ENCODE measurements around the gene CPA4.
"Not testable (repeated sequence)": the region's sequence is repeated elsewhere in the genome, so short reads cannot be mapped to it uniquely, and the experiment has no call there.

CPA4 gene

GRCh38 chr7:130292682-130293257, at the start of gene CPA4:
TSS of gene CPA4 (plus strand) at chr7:130293161. CDS start at chr7:130293181, 20 bp downstream.
- no peak for DNase-seq (ENCODE audit: low read depth in 1 of 2, low spot score in 1 of 2)

- DNase-seq (ENCODE audit: low read depth in 1 of 2, low spot score in 1 of 2) = not testable (repeated sequence)
These were observed 49.5 kb upstream of the CPA4 start for GRCh38 chr7:130243486-130243885.

GRCh38 chr7:130246491-130246890, 46.5 kb upstream of the CPA4 start:
- not testable (repeated sequence) for DNase-seq (ENCODE audit: low read depth in 1 of 2, low spot score in 1 of 2)

GRCh38 chr7:130248842-130249241, 44.1 kb upstream of the CPA4 start:
- DNase-seq (ENCODE audit: low read depth in 1 of 2, low spot score in 1 of 2) = not testable (repeated sequence)

GRCh38 chr7:130249626-130250025, 43.3 kb upstream of the CPA4 start:
- DNase-seq (ENCODE audit: low read depth in 1 of 2, low spot score in 1 of 2) = not testable (repeated sequence)

GRCh38 chr7:130254555-130254954, 38.4 kb upstream of the CPA4 start:
- DNase-seq (ENCODE audit: low read depth in 1 of 2, low spot score in 1 of 2) = no peak

- no peak for DNase-seq (ENCODE audit: low read depth in 1 of 2, low spot score in 1 of 2)
These were observed 36.3 kb upstream of the CPA4 start for GRCh38 chr7:130256704-130257103.

GRCh38 chr7:130258494-130259078, 34.4 kb upstream of the CPA4 start:
- no peak for DNase-seq (ENCODE audit: low read depth in 1 of 2, low spot score in 1 of 2)

- DNase-seq (ENCODE audit: low read depth in 1 of 2, low spot score in 1 of 2) = no peak
These were observed 30.5 kb upstream of the CPA4 start for GRCh38 chr7:130262448-130262847.

- DNase-seq (ENCODE audit: low read depth in 1 of 2, low spot score in 1 of 2) = no peak
These were observed 29.8 kb upstream of the CPA4 start for GRCh38 chr7:130263130-130263529.

- DNase-seq (ENCODE audit: low read depth in 1 of 2, low spot score in 1 of 2) = no peak
These were observed 26.6 kb upstream of the CPA4 start, which contains the start of gene CPA2 for GRCh38 chr7:130266258-130266960. TSS of gene CPA2 (plus strand) at chr7:130266863. CDS start at chr7:130266882, 19 bp downstream.

- DNase-seq (ENCODE audit: low read depth in 1 of 2, low spot score in 1 of 2) = no peak
These were observed 26.0 kb upstream of the CPA4 start for GRCh38 chr7:130266961-130267321.

- no peak for DNase-seq (ENCODE audit: low read depth in 1 of 2, low spot score in 1 of 2)
These were observed 24.3 kb upstream of the CPA4 start for GRCh38 chr7:130268463-130269317.

GRCh38 chr7:130269318-130269694, 23.7 kb upstream of the CPA4 start:
- DNase-seq (ENCODE audit: low read depth in 1 of 2, low spot score in 1 of 2) = no peak

GRCh38 chr7:130270947-130271800, 21.8 kb upstream of the CPA4 start:
- no peak for DNase-seq (ENCODE audit: low read depth in 1 of 2, low spot score in 1 of 2)

- no peak for DNase-seq (ENCODE audit: low read depth in 1 of 2, low spot score in 1 of 2)
These were observed 20.4 kb upstream of the CPA4 start for GRCh38 chr7:130272381-130273080.

- no peak for DNase-seq (ENCODE audit: low read depth in 1 of 2, low spot score in 1 of 2)
These were observed 19.7 kb upstream of the CPA4 start for GRCh38 chr7:130273081-130273932.

GRCh38 chr7:130273933-130274255, 19.1 kb upstream of the CPA4 start:
- no peak for DNase-seq (ENCODE audit: low read depth in 1 of 2, low spot score in 1 of 2)

GRCh38 chr7:130274296-130274695, 18.7 kb upstream of the CPA4 start:
- no peak for DNase-seq (ENCODE audit: low read depth in 1 of 2, low spot score in 1 of 2)

All from activated T-helper 1 cell treated with anti-CD3 and anti-CD28 coated beads, Interleukin-2, amount 50 U/mL, for 16 hours (primary cell).